Fibroblast of pulmonary artery (primary cell): ENCODE measurements around the gene CYBA.
A peak's percentile ranks its signal among the peaks of the same experiment; 100 is the strongest.

Source experiments
- DNase-seq: peaks from one replicate; pipeline ENCODE4 v3.0.0-alpha.2; 2010; ENCODE audit warnings: low read depth
- H3K4me3 ChIP-seq: replicated peaks from 2 replicates; pipeline ENCODE4 v1.5.1; 2011; ENCODE audit warnings: low read depth, mild to moderate bottlenecking, control low read depth, low read length, moderate library complexity
- CTCF ChIP-seq: IDR thresholded peaks from 2 replicates; pipeline ENCODE4 v1.5.1; 2011; ENCODE audit warnings: mild to moderate bottlenecking, control low read depth, low read length, inconsistent platforms; ENCODE audit errors: missing control alignments

CYBA gene

GRCh38 chr16:88686062-88686438, 35.2 kb upstream of the CYBA start:
- peak overlapping the region; percentile 52 for H3K4me3 ChIP-seq
- DNase-seq: no peak
- TF ChIP-seq CTCF: no peak

GRCh38 chr16:88685156-88686061, 34.6 kb upstream of the CYBA start:
- TF ChIP-seq CTCF: peak; percentile 63
- peak; percentile 45 for DNase-seq
- H3K4me3 ChIP-seq: peak overlapping the region; percentile 52

- no peak for DNase-seq
- no peak overlapping the region for H3K4me3 ChIP-seq
- TF ChIP-seq CTCF: no peak
These were observed 33.8 kb upstream of the CYBA start for GRCh38 chr16:88684569-88685155.

- no peak overlapping the region for H3K4me3 ChIP-seq
- TF ChIP-seq CTCF: no peak
- no peak for DNase-seq
These were observed 31.0 kb upstream of the CYBA start for GRCh38 chr16:88681709-88682451.

- DNase-seq: no peak
- peak; percentile 28 for TF ChIP-seq CTCF
- no peak overlapping the region for H3K4me3 ChIP-seq
These were observed 30.3 kb upstream of the CYBA start for GRCh38 chr16:88681084-88681680.

GRCh38 chr16:88680554-88681083, 29.8 kb upstream of the CYBA start:
- DNase-seq: no peak
- TF ChIP-seq CTCF: no peak
- no peak overlapping the region for H3K4me3 ChIP-seq
